Sciatic nerve (tissue), 2 donors: ENCODE results near the gene KCNC4. TPM values are rescaled to one million over a fixed set of nuclear protein-coding genes. Genes with fewer than 3 reads are reported as not detected.

Source experiments
- ATAC-seq: fragments of 200-7000 bp; cut with Tn5 transposase; one replicate; pipeline ENCODE4 v1.9.1; 2020; ENCODE audit warnings: mild to moderate bottlenecking, moderate library complexity
- DNase-seq: peaks from one replicate; pipeline ENCODE4 v3.0.0-alpha.2; 2020; ENCODE audit warnings: low spot score
- intact Hi-C: fragments of 100-400 bp; cut with DNase I; formaldehyde crosslinking; loops from one replicate; pipeline ENCODE4 v1.14.2; 2022
- total RNA-seq: library from RNA; stranded (reverse); fragmentation: NEBNext Ultra II Directional; extraction: Animal tissue kit (Norgen Biotek cat#: 25700); gene quantifications from one replicate; pipeline ENCODE4 v1.2.1, GENCODE V29; 2021
- donor health status: DM: no; HTN: no; CAD: no.
- donor health status: DM: no; HTN: no; CAD: no.

KCNC4 gene
- total RNA-seq, 1 donor from 2014 or later: 15.6 TPM

GRCh38 chr1:110187139-110187890, 22.8 kb upstream of the KCNC4 start:
- intact Hi-C loops: no loop called here
- DNase-seq: no peak
- ATAC-seq: peak; percentile 69

GRCh38 chr1:110188035-110188618, 22.0 kb upstream of the KCNC4 start:
- no peak for DNase-seq
- ATAC-seq: peak; percentile 79
- intact Hi-C loops: no loop called here

- intact Hi-C loops: no loop called here
- DNase-seq (no peak), ATAC-seq (no peak)
Measured at GRCh38 chr1:110189181-110189580, 20.9 kb upstream of the KCNC4 start.

GRCh38 chr1:110190282-110190929, 19.7 kb upstream of the KCNC4 start:
- intact Hi-C loops: no loop called here
- DNase-seq (no peak), ATAC-seq (no peak)

- no peak for ATAC-seq
- intact Hi-C loops: no loop called here
- DNase-seq: no peak
Measured at GRCh38 chr1:110192541-110192940, 17.6 kb upstream of the KCNC4 start.

- DNase-seq (no peak), ATAC-seq (no peak)
- intact Hi-C loops: no loop called here
Measured at GRCh38 chr1:110195196-110195595, 14.9 kb upstream of the KCNC4 start.

GRCh38 chr1:110196917-110197765, 13.0 kb upstream of the KCNC4 start:
- DNase-seq: no peak
- ATAC-seq: peak; percentile 64
- intact Hi-C loops: no loop called here

- DNase-seq (no peak), ATAC-seq (no peak)
- intact Hi-C loops: no loop called here
Measured at GRCh38 chr1:110197905-110198629, 12.0 kb upstream of the KCNC4 start.

GRCh38 chr1:110198746-110199145, 11.4 kb upstream of the KCNC4 start:
- no peak for ATAC-seq
- intact Hi-C loops: no loop called here
- DNase-seq: no peak

GRCh38 chr1:110200190-110200589, 9.9 kb upstream of the KCNC4 start:
- ATAC-seq: no peak
- no peak for DNase-seq
- intact Hi-C loops: loop anchor here (5.0 kb wide), 1 partner anchor 262 kb away; no protein-coding TSS in a partner anchor

GRCh38 chr1:110200666-110201065, 9.4 kb upstream of the KCNC4 start:
- DNase-seq: no peak
- no peak for ATAC-seq
- intact Hi-C loops: loop anchor here (5.0 kb wide), 1 partner anchor 262 kb away; no protein-coding TSS in a partner anchor

GRCh38 chr1:110201157-110201825, 8.8 kb upstream of the KCNC4 start:
- no peak for ATAC-seq
- intact Hi-C loops: loop anchor here (5.0 kb wide), 1 partner anchor 261 kb away; no protein-coding TSS in a partner anchor

GRCh38 chr1:110203021-110203661, 7.0 kb upstream of the KCNC4 start:
- intact Hi-C loops: loop anchor here (5.0 kb wide), 1 partner anchor 259 kb away; no protein-coding TSS in a partner anchor
- no peak for DNase-seq
- ATAC-seq: peak; percentile 71

More at GRCh38 chr1:110201157-110201825, 8.8 kb upstream of the KCNC4 start:
- no peak for DNase-seq

GRCh38 chr1:110205156-110205555, 5.0 kb upstream of the KCNC4 start:
- DNase-seq (no peak), ATAC-seq (no peak)
- intact Hi-C loops: no loop called here

GRCh38 chr1:110205591-110206155, 4.4 kb upstream of the KCNC4 start:
- intact Hi-C loops: loop anchor here (1.0 kb wide), 1 partner anchor 108 kb away; no protein-coding TSS in a partner anchor
- ATAC-seq: no peak

GRCh38 chr1:110206261-110206920, 3.7 kb upstream of the KCNC4 start:
- DNase-seq (no peak), ATAC-seq (no peak)
- intact Hi-C loops: loop anchor here (1.0 kb wide), 1 partner anchor 107 kb away; no protein-coding TSS in a partner anchor

More at GRCh38 chr1:110205591-110206155, 4.4 kb upstream of the KCNC4 start:
- no peak for DNase-seq
